Transverse colon (tissue), 4 donors: ENCODE results near the gene TRIL. TPM values are rescaled to one million over a fixed set of nuclear protein-coding genes. Genes with fewer than 3 reads are reported as not detected.

ENCODE experiments used
- DNase-seq: peaks from one replicate; pipeline ENCODE4 v3.0.0-alpha.2; 2019
- H3K27ac ChIP-seq, 4 donors: fragments of 200-600 bp; sonication (generic); 2 replicates each; pipeline ENCODE4 v1.5.1; 2016 to 2018; ENCODE audit warnings: inconsistent platforms in 4 of 4
- H3K27me3 ChIP-seq: fragments of 200-600 bp; sonication (generic); 2 replicates; pipeline ENCODE4 v1.5.1; 2017; ENCODE audit warnings: inconsistent platforms
- H3K36me3 ChIP-seq, 4 donors: fragments of 200-600 bp; sonication (generic); 2 replicates each; pipeline ENCODE4 v1.5.1; 2017 to 2019; ENCODE audit warnings: inconsistent platforms in 4 of 4
- H3K4me1 ChIP-seq, 4 donors: fragments of 200-600 bp; sonication (generic); 2 replicates each; pipeline ENCODE4 v1.5.1; 2017 to 2020; ENCODE audit warnings: inconsistent platforms in 4 of 4
- H3K4me3 ChIP-seq, 4 donors: fragments of 200-600 bp; sonication (generic); 1 replicate in 1 of 4; 2 replicates in 3 of 4; pipeline versions ENCODE4 v1.5.1 to v1.6.1; 2017 to 2019; ENCODE audit warnings: inconsistent platforms in 4 of 4
- H3K9me3 ChIP-seq, 2 donors: fragments of 200-600 bp; sonication (generic); 2 replicates each; pipeline ENCODE4 v1.5.1; 2017 to 2019; ENCODE audit warnings: inconsistent platforms in 2 of 2
- EP300 ChIP-seq: sonication (generic); formaldehyde crosslinking; IDR thresholded peaks from one replicate; pipeline ENCODE4 v1.6.1; 2017; ENCODE audit warnings: antibody characterized with exemption, low read depth
- POLR2A ChIP-seq: fragments of 450-650 bp; IDR thresholded peaks from one replicate; pipeline ENCODE4 v1.6.1; 2016; ENCODE audit warnings: antibody characterized with exemption, mild to moderate bottlenecking, moderate library complexity
- POLR2AphosphoS5 ChIP-seq, 3 donors: sonication (generic); formaldehyde crosslinking; IDR thresholded peaks; one replicate each; pipeline ENCODE4 v1.6.1; 2016; ENCODE audit warnings: antibody characterized with exemption in 3 of 3
- WGBS, 2 donors: methylation state at CpG; one replicate each; pipeline ENCODE4 v1.1.5; 2018; ENCODE audit warnings: low coverage in 1 of 2; 5-methylcytosine and 5-hydroxymethylcytosine counted together
- in situ Hi-C, 4 donors: fragments of 200-750 bp; cut with MboI; loops; one replicate each; pipeline versions ENCODE4 v1.15.0 to v1.15.1; 2017; ENCODE audit warnings: low sequenced_read_pairs in 3 of 4, low pct_ligation_motif_present in 1 of 4, low pct_unique_long_range_greater_than_20kb in 1 of 4
- intact Hi-C: fragments of 100-400 bp; cut with DNase I; formaldehyde crosslinking; loops from one replicate; pipeline ENCODE4 v1.15.1; 2023; ENCODE audit warnings: low total_unique reads
- total RNA-seq, 4 donors: library from RNA; depleted of rRNA; stranded (reverse); fragments of >200 nt; gene quantifications; one replicate each; pipeline ENCODE4 v1.1.0, GENCODE V29; 2016
- TF ChIP-seq, protein P1 (sequence below), 5 experiments: fragments of 200-600 bp in 3 of 5; fragments of 450-650 bp in 2 of 5; sonication (generic) in 3 of 5; IDR thresholded peaks; 1 replicate in 2 of 5; 2 replicates in 3 of 5; pipeline ENCODE4 v1.5.1; 2016 to 2017; ENCODE audit warnings: antibody characterized with exemption in 5 of 5, inconsistent platforms in 3 of 5, mild to moderate bottlenecking in 2 of 5, moderate library complexity in 1 of 5

The TRIL gene
- total RNA-seq, 4 donors from 2014 or later: 0.79 to 3.0 (median 1.0) TPM

DNA sequence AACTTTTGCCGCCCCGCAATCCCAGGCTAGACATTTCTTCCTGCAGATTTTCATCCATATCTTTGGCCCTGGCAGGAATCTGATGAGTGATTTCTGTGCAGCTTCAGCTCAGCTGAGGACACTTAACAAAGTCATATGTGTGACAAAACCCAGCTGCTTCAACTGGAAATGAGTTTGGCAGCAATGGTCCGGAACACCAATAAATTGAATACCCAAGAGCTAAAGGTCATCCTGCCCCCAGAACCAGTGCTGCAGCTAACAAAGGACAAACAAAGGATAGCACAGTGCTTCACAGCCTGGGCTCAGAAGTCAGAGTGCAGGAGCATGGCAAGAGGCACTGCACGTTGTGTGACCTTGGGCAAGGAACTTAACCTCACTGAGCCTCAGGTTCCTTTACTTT is 40.0 kb upstream of the TRIL start:
- Histone ChIP-seq H3K4me3 (no peak overlapping the region), H3K4me1 (no peaks in the 10 kb centered on the region), H3K36me3 (no peaks in the 10 kb centered on the region), H3K27ac (no peak overlapping the region), H3K27me3 (no peaks in the 10 kb centered on the region), H3K9me3 (no peaks in the 10 kb centered on the region)
- intact Hi-C loops (no loop called here), in situ Hi-C loops (no loop called here)
- WGBS, 2 donors: 67% methylated on average over 4 of the region's 4 CpGs; no CpG with 5 or more reads in 1 of the 2 donors
- TF ChIP-seq EP300: no peak
- no peak for TF ChIP-seq POLR2A
- no peak for TF ChIP-seq POLR2AphosphoS5 (IDR thresholded peaks at IDR 0.05)
- TF ChIP-seq, protein P1, sequence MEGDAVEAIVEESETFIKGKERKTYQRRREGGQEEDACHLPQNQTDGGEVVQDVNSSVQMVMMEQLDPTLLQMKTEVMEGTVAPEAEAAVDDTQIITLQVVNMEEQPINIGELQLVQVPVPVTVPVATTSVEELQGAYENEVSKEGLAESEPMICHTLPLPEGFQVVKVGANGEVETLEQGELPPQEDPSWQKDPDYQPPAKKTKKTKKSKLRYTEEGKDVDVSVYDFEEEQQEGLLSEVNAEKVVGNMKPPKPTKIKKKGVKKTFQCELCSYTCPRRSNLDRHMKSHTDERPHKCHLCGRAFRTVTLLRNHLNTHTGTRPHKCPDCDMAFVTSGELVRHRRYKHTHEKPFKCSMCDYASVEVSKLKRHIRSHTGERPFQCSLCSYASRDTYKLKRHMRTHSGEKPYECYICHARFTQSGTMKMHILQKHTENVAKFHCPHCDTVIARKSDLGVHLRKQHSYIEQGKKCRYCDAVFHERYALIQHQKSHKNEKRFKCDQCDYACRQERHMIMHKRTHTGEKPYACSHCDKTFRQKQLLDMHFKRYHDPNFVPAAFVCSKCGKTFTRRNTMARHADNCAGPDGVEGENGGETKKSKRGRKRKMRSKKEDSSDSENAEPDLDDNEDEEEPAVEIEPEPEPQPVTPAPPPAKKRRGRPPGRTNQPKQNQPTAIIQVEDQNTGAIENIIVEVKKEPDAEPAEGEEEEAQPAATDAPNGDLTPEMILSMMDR (IDR thresholded peaks at IDR 0.05): no peak
- DNase-seq: no peak

DNA sequence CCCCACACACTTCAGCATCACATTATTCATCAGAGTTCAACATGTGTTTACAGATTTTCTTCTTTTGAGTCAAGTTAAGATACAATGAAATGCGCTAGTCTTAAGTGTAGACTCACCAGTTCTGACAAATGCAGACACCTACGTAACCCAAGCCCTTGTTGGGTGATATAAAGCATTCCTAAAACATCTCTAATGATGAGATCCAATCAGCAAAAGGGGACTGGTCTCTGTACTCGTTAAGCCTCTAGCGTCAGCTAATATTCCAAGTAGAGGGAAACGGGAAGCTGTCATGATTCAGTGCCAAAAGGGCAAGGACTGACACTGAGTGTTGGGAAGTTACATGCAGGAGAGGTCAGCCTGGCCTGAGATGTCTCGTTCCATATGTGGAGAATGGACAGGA is 38.7 kb upstream of the TRIL start:
- 71 to 85% methylated on average over 6 of the region's 6 CpGs for WGBS, 2 donors
- no peaks in the 10 kb centered on the region for H3K9me3 ChIP-seq
- in situ Hi-C loops: no loop called here
- TF ChIP-seq POLR2AphosphoS5 (IDR thresholded peaks at IDR 0.05) (no peak), EP300 (no peak), POLR2A (no peak)
- TF ChIP-seq, protein P1 (IDR thresholded peaks at IDR 0.05): no peak
- H3K27me3 ChIP-seq: no peaks in the 10 kb centered on the region
- no peaks in the 10 kb centered on the region for H3K36me3 ChIP-seq
- no peak for DNase-seq
- no peak overlapping the region for H3K4me3 ChIP-seq
- H3K27ac ChIP-seq: no peak overlapping the region
- intact Hi-C loops: no loop called here
- H3K4me1 ChIP-seq: no peaks in the 10 kb centered on the region

DNA sequence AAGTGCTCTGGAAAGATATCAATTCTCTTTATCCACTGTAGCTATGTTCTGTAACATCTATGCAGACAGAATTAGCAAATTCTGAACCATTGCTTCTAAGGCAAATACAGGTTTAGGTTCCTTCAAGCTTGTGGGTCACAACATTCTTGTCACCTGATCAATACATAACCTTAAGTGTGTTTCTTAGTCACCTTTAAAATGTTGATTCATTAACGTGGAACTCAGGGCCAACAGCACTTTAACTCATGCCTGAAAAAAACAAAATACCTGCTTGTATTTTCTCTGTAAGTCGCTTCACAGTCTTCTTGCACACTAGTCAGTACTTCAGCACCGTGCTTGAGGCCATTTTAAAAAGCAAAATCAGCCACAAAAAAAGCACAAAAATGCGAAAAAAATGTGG is 35.2 kb upstream of the TRIL start:
- H3K4me3 ChIP-seq: no peak overlapping the region
- H3K36me3 ChIP-seq: no peaks in the 10 kb centered on the region
- TF ChIP-seq, protein P1 (IDR thresholded peaks at IDR 0.05): no peak
- TF ChIP-seq POLR2A: no peak
- TF ChIP-seq EP300: no peak
- peaks cover 0 to 4% (median 0%) of the 10 kb centered on the region in 4 donors for H3K4me1 ChIP-seq
- no peaks in the 10 kb centered on the region for H3K9me3 ChIP-seq
- H3K27ac ChIP-seq: no peak overlapping the region
- intact Hi-C loops (no loop called here), in situ Hi-C loops (no loop called here)
- no peaks in the 10 kb centered on the region for H3K27me3 ChIP-seq
- no peak for DNase-seq
- WGBS, 2 donors: 58 to 78% methylated on average over 1 to 4 of the region's 4 CpGs

DNA sequence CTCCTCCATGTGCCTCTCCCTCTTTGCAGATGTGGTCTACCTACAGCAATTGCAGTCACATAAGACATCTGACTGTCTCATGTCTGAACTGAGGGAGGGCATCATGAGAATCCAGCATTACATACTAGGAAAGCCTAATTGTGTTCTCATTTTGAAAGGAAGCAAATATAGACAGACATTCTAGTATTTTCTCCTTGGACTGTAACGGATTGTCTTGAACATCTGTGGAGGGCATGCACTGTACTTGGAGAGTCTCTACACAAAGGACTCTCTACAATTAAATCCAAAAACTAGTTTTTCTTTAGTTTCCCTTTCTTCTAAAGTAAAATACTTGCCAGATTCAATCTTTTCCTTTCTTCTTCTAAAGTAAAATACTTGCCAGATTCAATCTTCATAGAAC is 34.7 kb upstream of the TRIL start:
- no peaks in the 10 kb centered on the region for H3K27me3 ChIP-seq
- DNase-seq: no peak
- H3K9me3 ChIP-seq: no peaks in the 10 kb centered on the region
- no peak overlapping the region for H3K4me3 ChIP-seq
- WGBS, 2 donors: 60 to 74% methylated on average over 1 of the region's 1 CpG
- in situ Hi-C loops (no loop called here), intact Hi-C loops (no loop called here)
- TF ChIP-seq POLR2A: no peak
- TF ChIP-seq EP300: no peak
- no peak for TF ChIP-seq POLR2AphosphoS5 (IDR thresholded peaks at IDR 0.05)
- TF ChIP-seq, protein P1 (IDR thresholded peaks at IDR 0.05): no peak
- no peak overlapping the region for H3K27ac ChIP-seq
- H3K4me1 ChIP-seq: peaks cover 0 to 4% (median 0%) of the 10 kb centered on the region in 4 donors
- H3K36me3 ChIP-seq: no peaks in the 10 kb centered on the region
